Stimulated activated naive CD8-positive, alpha-beta T cell treated with anti-CD3 and anti-CD28 coated beads, Interleukin-15, amount 100 ng/mL, for 72 hours (primary cell): Measurements from ENCODE around the gene TOP3A.
A peak's percentile ranks its signal among the peaks of the same experiment; 100 is the strongest.

Source experiments
- ATAC-seq: fragments of 150-1000 bp; cut with Tn5 transposase; 2 replicates; pipeline ENCODE4 v1.10.0; 2021; ENCODE audit warnings: mild to moderate bottlenecking, moderate library complexity
- DNase-seq, 2 donors: peaks; one replicate each; pipeline ENCODE4 v3.0.0; 2021 to 2022
- H3K27ac Mint-ChIP-seq, 2 donors: one replicate each; pipeline ENCODE4 v1.8.0; 2022; ENCODE audit warnings: mild to moderate bottlenecking in 2 of 2, mixed read lengths in 2 of 2, moderate library complexity in 2 of 2
- H3K27me3 Mint-ChIP-seq: one replicate; pipeline ENCODE4 v1.8.0; 2022; ENCODE audit warnings: mixed read lengths
- H3K4me1 Mint-ChIP-seq: one replicate; pipeline ENCODE4 v1.8.0; 2022; ENCODE audit warnings: mild to moderate bottlenecking, mixed read lengths
- H3K4me3 Mint-ChIP-seq, 2 donors: one replicate each; pipeline ENCODE4 v1.8.0; 2022; ENCODE audit warnings: mild to moderate bottlenecking in 2 of 2, mixed read lengths in 2 of 2, moderate library complexity in 1 of 2
- H3K9me3 Mint-ChIP-seq, 2 donors: one replicate each; pipeline ENCODE4 v1.8.0; 2022; ENCODE audit warnings: mixed read lengths in 2 of 2

TOP3A gene

GRCh38 chr17:18253947-18254821 lies 60.6 kb downstream of the TOP3A start:
- ATAC-seq = no peak
- no peak overlapping the region for H3K4me3 Mint-ChIP-seq
- H3K4me1 Mint-ChIP-seq = peaks cover 26% of the 10 kb centered on the region
- peak overlapping the region in 1 of 2 donors; percentile 53 for H3K27ac Mint-ChIP-seq
- H3K9me3 Mint-ChIP-seq = no peaks in the 10 kb centered on the region
- H3K27me3 Mint-ChIP-seq = no peaks in the 10 kb centered on the region
- no peak for DNase-seq

- Mint-ChIP-seq H3K4me1 (peaks cover 35% of the 10 kb centered on the region), H3K4me3 (no peak overlapping the region), H3K9me3 (no peaks in the 10 kb centered on the region), H3K27ac (peak overlapping the region in 1 of 2 donors; percentile 80), H3K27me3 (no peaks in the 10 kb centered on the region)
- ATAC-seq (no peak), DNase-seq (no peak)
Observed at GRCh38 chr17:18253187-18253884, 61.5 kb downstream of the TOP3A start.

GRCh38 chr17:18252160-18252559 lies 62.6 kb downstream of the TOP3A start:
- no peak overlapping the region for H3K4me3 Mint-ChIP-seq
- H3K9me3 Mint-ChIP-seq = no peaks in the 10 kb centered on the region
- H3K27me3 Mint-ChIP-seq = no peaks in the 10 kb centered on the region
- DNase-seq (no peak), ATAC-seq (no peak)
- peaks cover 30% of the 10 kb centered on the region for H3K4me1 Mint-ChIP-seq
- H3K27ac Mint-ChIP-seq = no peak overlapping the region

GRCh38 chr17:18251204-18251603 lies 63.6 kb downstream of the TOP3A start:
- DNase-seq (no peak), ATAC-seq (no peak)
- no peak overlapping the region for H3K4me3 Mint-ChIP-seq
- H3K27me3 Mint-ChIP-seq = no peaks in the 10 kb centered on the region
- H3K9me3 Mint-ChIP-seq = no peaks in the 10 kb centered on the region
- peak overlapping the region in 1 of 2 donors; percentile 67 for H3K27ac Mint-ChIP-seq
- H3K4me1 Mint-ChIP-seq = peaks cover 21% of the 10 kb centered on the region

GRCh38 chr17:18250708-18251107 lies 64.1 kb downstream of the TOP3A start:
- Mint-ChIP-seq H3K9me3 (no peaks in the 10 kb centered on the region), H3K27me3 (no peaks in the 10 kb centered on the region), H3K4me3 (no peak overlapping the region), H3K27ac (peak overlapping the region in 1 of 2 donors; percentile 86), H3K4me1 (peaks cover 21% of the 10 kb centered on the region)
- DNase-seq (no peak), ATAC-seq (no peak)

- Mint-ChIP-seq H3K27ac (no peak overlapping the region), H3K4me1 (peaks cover 21% of the 10 kb centered on the region)
- ATAC-seq = no peak
Observed at GRCh38 chr17:18250259-18250658, 64.5 kb downstream of the TOP3A start.

GRCh38 chr17:18248811-18249210 lies 66.0 kb downstream of the TOP3A start:
- Mint-ChIP-seq H3K4me1 (peaks cover 21% of the 10 kb centered on the region), H3K9me3 (no peaks in the 10 kb centered on the region), H3K4me3 (no peak overlapping the region), H3K27ac (no peak overlapping the region), H3K27me3 (no peaks in the 10 kb centered on the region)
- ATAC-seq = no peak
- no peak for DNase-seq

More at GRCh38 chr17:18250259-18250658, 64.5 kb downstream of the TOP3A start:
- no peak for DNase-seq
- Mint-ChIP-seq H3K9me3 (no peaks in the 10 kb centered on the region), H3K4me3 (no peak overlapping the region), H3K27me3 (no peaks in the 10 kb centered on the region)

- ATAC-seq (peak; percentile 81), DNase-seq (peak; percentile 63 to 69)
- H3K4me3 Mint-ChIP-seq = no peak overlapping the region
- no peaks in the 10 kb centered on the region for H3K9me3 Mint-ChIP-seq
- peak overlapping the region in 1 of 2 donors; percentile 92 for H3K27ac Mint-ChIP-seq
- H3K4me1 Mint-ChIP-seq = peaks cover 21% of the 10 kb centered on the region
- H3K27me3 Mint-ChIP-seq = no peaks in the 10 kb centered on the region
Observed at GRCh38 chr17:18248300-18248731, 66.5 kb downstream of the TOP3A start.

GRCh38 chr17:18247613-18248001 lies 67.2 kb downstream of the TOP3A start:
- no peak for ATAC-seq
- H3K4me3 Mint-ChIP-seq = no peak overlapping the region
- no peaks in the 10 kb centered on the region for H3K27me3 Mint-ChIP-seq
- H3K27ac Mint-ChIP-seq = peak overlapping the region in 1 of 2 donors; percentile 78
- no peaks in the 10 kb centered on the region for H3K9me3 Mint-ChIP-seq
- no peak for DNase-seq
- H3K4me1 Mint-ChIP-seq = peaks cover 21% of the 10 kb centered on the region

GRCh38 chr17:18246880-18247612 lies 67.7 kb downstream of the TOP3A start:
- H3K4me3 Mint-ChIP-seq = no peak overlapping the region
- H3K27ac Mint-ChIP-seq = peak overlapping the region in 1 of 2 donors; percentile 78
- no peaks in the 10 kb centered on the region for H3K27me3 Mint-ChIP-seq
- H3K4me1 Mint-ChIP-seq = peaks cover 21% of the 10 kb centered on the region
- no peaks in the 10 kb centered on the region for H3K9me3 Mint-ChIP-seq
- no peak for ATAC-seq
- DNase-seq = no peak

GRCh38 chr17:18246109-18246725 lies 68.6 kb downstream of the TOP3A start:
- Mint-ChIP-seq H3K27ac (no peak overlapping the region), H3K4me1 (peaks cover 21% of the 10 kb centered on the region), H3K27me3 (no peaks in the 10 kb centered on the region), H3K4me3 (no peak overlapping the region), H3K9me3 (no peaks in the 10 kb centered on the region)
- ATAC-seq (no peak), DNase-seq (no peak)

- ATAC-seq = no peak
- DNase-seq = no peak
- no peak overlapping the region for H3K27ac Mint-ChIP-seq
- no peaks in the 10 kb centered on the region for H3K27me3 Mint-ChIP-seq
- no peaks in the 10 kb centered on the region for H3K9me3 Mint-ChIP-seq
- H3K4me3 Mint-ChIP-seq = no peak overlapping the region
- H3K4me1 Mint-ChIP-seq = peaks cover 14% of the 10 kb centered on the region
Observed at GRCh38 chr17:18245038-18245776, 69.6 kb downstream of the TOP3A start.

GRCh38 chr17:18241229-18241871 lies 73.4 kb downstream of the TOP3A start:
- Mint-ChIP-seq H3K9me3 (no peaks in the 10 kb centered on the region), H3K4me3 (no peak overlapping the region), H3K4me1 (no peaks in the 10 kb centered on the region), H3K27ac (no peak overlapping the region), H3K27me3 (no peaks in the 10 kb centered on the region)
- DNase-seq (no peak), ATAC-seq (no peak)

- ATAC-seq (no peak), DNase-seq (no peak)
- no peaks in the 10 kb centered on the region for H3K9me3 Mint-ChIP-seq
- no peak overlapping the region for H3K27ac Mint-ChIP-seq
- H3K27me3 Mint-ChIP-seq = no peaks in the 10 kb centered on the region
- H3K4me1 Mint-ChIP-seq = peaks cover 9% of the 10 kb centered on the region
- H3K4me3 Mint-ChIP-seq = no peak overlapping the region
Observed at GRCh38 chr17:18240449-18240848, 74.3 kb downstream of the TOP3A start.
